Loucy (cell line): ENCODE measurements around the gene SEL1L3.

Experiments used
- H2AFZ ChIP-seq: fragments of 200-600 bp; sonication (generic); 2 replicates; pipeline ENCODE4 v1.6.0; 2016; ENCODE audit warnings: antibody characterized with exemption, mild to moderate bottlenecking, low read length, moderate library complexity
- H3F3A ChIP-seq: fragments of 200-600 bp; 2 replicates; pipeline ENCODE4 v1.6.0; 2016; ENCODE audit warnings: antibody characterized with exemption, low read depth, mild to moderate bottlenecking
- H3K27me3 ChIP-seq: fragments of 200-600 bp; sonication (generic); 2 replicates; pipeline ENCODE4 v1.6.1; 2014; ENCODE audit warnings: low read length, mild to moderate bottlenecking; ENCODE audit not compliant: insufficient read depth, poor library complexity, severe bottlenecking
- H3K36me3 ChIP-seq: fragments of 200-600 bp; sonication (generic); 2 replicates; pipeline ENCODE4 v1.6.1; 2016; ENCODE audit warnings: low read length; ENCODE audit not compliant: insufficient read depth
- H3K4me1 ChIP-seq: fragments of 200-600 bp; sonication (generic); 2 replicates; pipeline ENCODE4 v1.5.1; 2014; ENCODE audit warnings: low read length, mild to moderate bottlenecking; ENCODE audit not compliant: insufficient read depth, poor library complexity, severe bottlenecking
- H3K4me2 ChIP-seq: fragments of 200-600 bp; sonication (generic); 2 replicates; pipeline ENCODE4 v1.6.0; 2014; ENCODE audit warnings: antibody characterized with exemption, low read length, low read depth, mild to moderate bottlenecking; ENCODE audit not compliant: poor library complexity, severe bottlenecking
- H3K4me3 ChIP-seq: fragments of 200-600 bp; sonication (generic); 2 replicates; pipeline ENCODE4 v1.5.1; 2014; ENCODE audit warnings: low read length, mild to moderate bottlenecking, mixed read lengths; ENCODE audit not compliant: poor library complexity, severe bottlenecking
- H3K79me2 ChIP-seq: fragments of 200-600 bp; sonication (generic); 2 replicates; pipeline ENCODE4 v1.6.1; 2014; ENCODE audit warnings: low read length; ENCODE audit not compliant: insufficient read depth
- H3K9ac ChIP-seq: fragments of 200-600 bp; sonication (generic); 2 replicates; pipeline ENCODE4 v1.6.0; 2014; ENCODE audit warnings: mild to moderate bottlenecking, low read depth, low read length, moderate library complexity; ENCODE audit not compliant: poor library complexity, severe bottlenecking
- H3K9me2 ChIP-seq: fragments of 200-600 bp; sonication (generic); replicated peaks from 2 replicates; pipeline ENCODE4 v1.6.1; 2016; ENCODE audit warnings: low read depth, low read length, mixed read lengths
- H3K9me3 ChIP-seq: fragments of 200-600 bp; sonication (generic); 2 replicates; pipeline ENCODE4 v1.6.1; 2014; ENCODE audit warnings: mild to moderate bottlenecking, antibody characterized with exemption, low read length, low read depth; ENCODE audit not compliant: insufficient read depth
- H4K20me1 ChIP-seq: fragments of 200-600 bp; sonication (generic); 2 replicates; pipeline ENCODE4 v1.6.0; 2014; ENCODE audit warnings: antibody characterized with exemption, low read length, mild to moderate bottlenecking; ENCODE audit not compliant: insufficient read depth, poor library complexity, severe bottlenecking
- EZH2phosphoT487 ChIP-seq: fragments of 200-600 bp; IDR thresholded peaks from 2 replicates; pipeline ENCODE4 v1.6.1; 2018; ENCODE audit warnings: antibody characterized with exemption, mild to moderate bottlenecking, moderate library complexity, borderline replicate concordance
- TF ChIP-seq, protein P1 (sequence below): fragments of 200-600 bp; sonication (generic); conservative IDR thresholded peaks from 2 replicates; pipeline ENCODE4 v1.5.1; 2014; ENCODE audit warnings: mild to moderate bottlenecking, antibody characterized with exemption, low read length

Gene SEL1L3

DNA sequence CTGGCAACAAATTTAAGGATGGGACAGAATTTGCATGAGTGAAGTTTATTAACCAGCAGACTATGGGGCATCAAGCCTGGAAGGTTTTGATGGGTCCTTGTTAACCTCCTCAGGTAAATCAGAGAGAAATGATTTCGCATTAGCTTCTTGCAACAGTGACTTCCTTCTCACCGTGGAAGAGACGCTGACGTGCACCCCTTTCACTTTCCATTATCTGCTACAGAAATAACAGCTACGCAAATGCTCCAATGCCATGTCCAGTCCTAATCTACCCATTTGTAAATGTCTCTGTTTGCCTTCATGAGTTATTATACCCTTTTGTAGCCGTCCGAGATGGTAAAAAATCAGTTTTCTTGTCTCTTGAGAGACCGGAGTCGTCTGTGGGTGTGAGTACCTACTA lies 106.9 kb downstream of the SEL1L3 start:
- Histone ChIP-seq H2AFZ (no peak overlapping the region), H3K9me3 (no peaks in the 10 kb centered on the region), H3K9ac (no peak overlapping the region), H3K4me2 (no peak overlapping the region), H4K20me1 (no peaks in the 10 kb centered on the region), H3K79me2 (no peaks in the 10 kb centered on the region), H3K36me3 (no peaks in the 10 kb centered on the region), H3K4me3 (no peak overlapping the region), H3K9me2 (no peaks in the 10 kb centered on the region), H3K27me3 (no peaks in the 10 kb centered on the region), H3F3A (no peaks in the 10 kb centered on the region), H3K4me1 (no peaks in the 10 kb centered on the region)
- TF ChIP-seq, protein P1, sequence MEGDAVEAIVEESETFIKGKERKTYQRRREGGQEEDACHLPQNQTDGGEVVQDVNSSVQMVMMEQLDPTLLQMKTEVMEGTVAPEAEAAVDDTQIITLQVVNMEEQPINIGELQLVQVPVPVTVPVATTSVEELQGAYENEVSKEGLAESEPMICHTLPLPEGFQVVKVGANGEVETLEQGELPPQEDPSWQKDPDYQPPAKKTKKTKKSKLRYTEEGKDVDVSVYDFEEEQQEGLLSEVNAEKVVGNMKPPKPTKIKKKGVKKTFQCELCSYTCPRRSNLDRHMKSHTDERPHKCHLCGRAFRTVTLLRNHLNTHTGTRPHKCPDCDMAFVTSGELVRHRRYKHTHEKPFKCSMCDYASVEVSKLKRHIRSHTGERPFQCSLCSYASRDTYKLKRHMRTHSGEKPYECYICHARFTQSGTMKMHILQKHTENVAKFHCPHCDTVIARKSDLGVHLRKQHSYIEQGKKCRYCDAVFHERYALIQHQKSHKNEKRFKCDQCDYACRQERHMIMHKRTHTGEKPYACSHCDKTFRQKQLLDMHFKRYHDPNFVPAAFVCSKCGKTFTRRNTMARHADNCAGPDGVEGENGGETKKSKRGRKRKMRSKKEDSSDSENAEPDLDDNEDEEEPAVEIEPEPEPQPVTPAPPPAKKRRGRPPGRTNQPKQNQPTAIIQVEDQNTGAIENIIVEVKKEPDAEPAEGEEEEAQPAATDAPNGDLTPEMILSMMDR, result no peak
- TF ChIP-seq EZH2phosphoT487, result no peak

DNA sequence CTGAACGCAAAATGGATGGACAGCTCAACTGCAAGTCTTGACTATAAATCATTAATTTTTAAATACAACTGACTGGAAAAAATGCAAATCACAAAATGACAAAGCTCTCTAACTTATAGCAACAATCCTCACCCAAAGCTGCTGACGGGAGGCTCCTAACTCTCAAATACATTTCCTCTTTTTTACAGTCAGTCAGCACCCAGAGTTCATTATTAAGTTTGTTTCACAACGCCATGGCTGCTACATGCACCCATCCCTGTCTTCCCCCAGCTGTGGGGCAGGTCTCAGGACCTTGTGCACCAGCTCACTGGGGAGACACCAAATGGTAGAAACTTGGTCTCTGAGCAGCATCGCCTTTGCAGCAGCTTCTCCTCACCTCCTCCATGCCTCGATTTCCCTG lies 109.5 kb downstream of the SEL1L3 start:
- Histone ChIP-seq H3F3A (no peaks in the 10 kb centered on the region), H2AFZ (no peak overlapping the region), H3K36me3 (no peaks in the 10 kb centered on the region), H3K4me2 (no peak overlapping the region), H3K79me2 (no peaks in the 10 kb centered on the region), H3K4me1 (no peaks in the 10 kb centered on the region), H3K9me3 (no peaks in the 10 kb centered on the region), H4K20me1 (no peaks in the 10 kb centered on the region), H3K27me3 (no peaks in the 10 kb centered on the region), H3K9me2 (no peaks in the 10 kb centered on the region), H3K4me3 (no peak overlapping the region), H3K9ac (no peak overlapping the region)
- TF ChIP-seq, protein P1, result no peak
- no peak for TF ChIP-seq EZH2phosphoT487

DNA sequence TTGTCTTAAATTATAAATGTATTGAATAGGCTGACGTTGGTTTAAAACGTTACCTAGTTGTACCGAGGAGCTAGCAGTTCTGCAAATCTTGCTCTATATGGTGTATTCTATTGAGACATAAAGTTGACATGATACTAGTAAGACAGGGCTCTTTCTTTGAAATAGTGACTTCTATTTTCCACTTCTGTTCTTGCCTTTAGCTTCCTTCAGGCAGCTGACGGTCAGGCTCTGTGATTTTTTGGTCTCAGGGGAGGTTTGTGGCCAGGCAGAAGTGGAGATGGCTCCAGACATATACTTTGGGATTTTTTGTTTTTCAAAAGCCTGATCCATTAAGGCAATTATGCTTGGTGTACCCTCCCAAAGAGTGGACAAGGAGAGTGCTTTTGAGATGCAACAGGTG lies 111.9 kb downstream of the SEL1L3 start:
- TF ChIP-seq, protein P1, result no peak
- no peak for TF ChIP-seq EZH2phosphoT487
- no peaks in the 10 kb centered on the region for H3K36me3 ChIP-seq
- no peaks in the 10 kb centered on the region for H3F3A ChIP-seq

More for the DNA sequence above, 111.9 kb downstream of the SEL1L3 start:
- no peaks in the 10 kb centered on the region for H3K9me3 ChIP-seq
- no peaks in the 10 kb centered on the region for H3K9me2 ChIP-seq
- H3K27me3 ChIP-seq, result no peaks in the 10 kb centered on the region
- no peak overlapping the region for H3K4me3 ChIP-seq
- H3K4me1 ChIP-seq, result no peaks in the 10 kb centered on the region
- no peaks in the 10 kb centered on the region for H4K20me1 ChIP-seq
- no peak overlapping the region for H3K4me2 ChIP-seq
- H2AFZ ChIP-seq, result no peak overlapping the region
- no peak overlapping the region for H3K9ac ChIP-seq
- no peaks in the 10 kb centered on the region for H3K79me2 ChIP-seq
